Gastroesophageal sphincter (tissue), 2 donors: ENCODE measurements around the gene DHRSX.

Experiments used
- EP300 ChIP-seq: sonication (generic); formaldehyde crosslinking; IDR thresholded peaks from one replicate; pipeline ENCODE4 v1.6.1; 2017; ENCODE audit warnings: antibody characterized with exemption, mild to moderate bottlenecking
- POLR2A ChIP-seq, 2 donors: fragments of 450-650 bp; IDR thresholded peaks; one replicate each; pipeline ENCODE4 v1.6.1; 2017; ENCODE audit warnings: antibody characterized with exemption in 2 of 2, mild to moderate bottlenecking in 2 of 2, moderate library complexity in 1 of 2

GRCh38 chrX:2320580-2321327 lies 180.0 kb downstream of the DHRSX start:
- no peak for TF ChIP-seq EP300
- TF ChIP-seq POLR2A (IDR thresholded peaks at IDR 0.05): no peak
